GM12878 (cell line): ENCODE measurements around the gene EIF5A. TPM values are rescaled to one million over a fixed set of nuclear protein-coding genes. Genes with fewer than 3 reads are reported as not detected.

Experiments used
- ASH2L ChIP-seq: fragments of 300-600, 200-600 bp; sonication (generic); IDR thresholded peaks from 2 replicates; pipeline ENCODE4 v1.6.1; 2017; ENCODE audit warnings: low read depth, mild to moderate bottlenecking, borderline replicate concordance
- CEBPB ChIP-seq, 2 experiments: fragments of 150-350 bp in 1 of 2; IDR thresholded peaks; 2 replicates each; pipeline ENCODE4 v1.6.1; 2012 to 2014; ENCODE audit warnings: low read depth in 2 of 2, low read length in 2 of 2, borderline replicate concordance in 1 of 2, inconsistent platforms in 1 of 2
- CHD2 ChIP-seq: IDR thresholded peaks from 2 replicates; pipeline ENCODE4 v1.6.1; 2011; ENCODE audit warnings: low read depth, low read length, improper control_type of control experiment, borderline replicate concordance
- EZH2 ChIP-seq: IDR thresholded peaks from 2 replicates; pipeline ENCODE4 v1.6.1; 2012; ENCODE audit warnings: low read depth, mild to moderate bottlenecking, control low read depth, inconsistent platforms, low read length, borderline replicate concordance; ENCODE audit not compliant: control insufficient read depth
- LARP7 ChIP-seq: fragments of 450-650 bp; IDR thresholded peaks from 2 replicates; pipeline ENCODE4 v1.6.1; 2017; ENCODE audit warnings: mild to moderate bottlenecking
- MXI1 ChIP-seq: fragments of 150-350 bp; IDR thresholded peaks from 2 replicates; pipeline ENCODE4 v1.6.1; 2011; ENCODE audit warnings: low read depth, mild to moderate bottlenecking, inconsistent platforms, low read length, improper control_type of control experiment
- MYC ChIP-seq: IDR thresholded peaks from 2 replicates; pipeline ENCODE4 v1.6.1; 2011; ENCODE audit warnings: mild to moderate bottlenecking, low read length, moderate library complexity, inconsistent platforms; ENCODE audit not compliant: insufficient read depth, insufficient replicate concordance, insufficient read length, severe bottlenecking
- POLR2A ChIP-seq: IDR thresholded peaks from 2 replicates; pipeline ENCODE4 v1.6.1; 2011; ENCODE audit warnings: low read depth, mild to moderate bottlenecking, low read length
- SPI1 ChIP-seq: IDR thresholded peaks from 2 replicates; pipeline ENCODE4 v1.6.1; 2011; ENCODE audit warnings: low read depth, mild to moderate bottlenecking, low read length, moderate library complexity, borderline replicate concordance; ENCODE audit not compliant: insufficient read depth
- TAF1 ChIP-seq: IDR thresholded peaks from 2 replicates; pipeline ENCODE4 v1.6.1; 2011; ENCODE audit warnings: mild to moderate bottlenecking, low read depth, low read length, borderline replicate concordance
- TBL1XR1 ChIP-seq: IDR thresholded peaks from 2 replicates; pipeline ENCODE4 v1.6.1; 2012; ENCODE audit warnings: low read depth, low read length, improper control_type of control experiment
- TCF3 ChIP-seq: IDR thresholded peaks from 2 replicates; pipeline ENCODE4 v1.6.1; 2012; ENCODE audit warnings: low read depth, mild to moderate bottlenecking, low read length, borderline replicate concordance; ENCODE audit not compliant: insufficient read depth
- YBX1 ChIP-seq: fragments of 450-650 bp; IDR thresholded peaks from 2 replicates; pipeline ENCODE4 v1.6.1; 2016; ENCODE audit warnings: antibody characterized with exemption
- polyA plus RNA-seq, 11 experiments: library from polyadenylated mRNA; depleted of rRNA in 4 of 11; unstranded in 6 of 11; stranded (reverse) in 5 of 11; fragments of >200 nt; fragmentation: Nextera tagmentation in 4 of 11; fragmentation: Illumina TruSeq in 1 of 11; extraction: Ambion mirVana in 4 of 11; extraction: Trizol in 1 of 11; gene quantifications; 1 replicate in 1 of 11; 2 replicates in 10 of 11; pipeline versions ENCODE4 v1.2.1 to v1.2.3, GENCODE V29; 2011 to 2016; ENCODE audit warnings: inconsistent platforms in 2 of 11, missing spikeins in 2 of 11, low read depth in 1 of 11
- total RNA-seq, 4 experiments: library from RNA; depleted of rRNA in 3 of 4; stranded (reverse); fragments of >200 nt in 3 of 4; fragmentation: Illumina TruSeq in 1 of 4; extraction: Trizol in 1 of 4; gene quantifications; 2 replicates each; pipeline versions ENCODE4 v1.2.1 to v1.2.3, GENCODE V29; 2013 to 2021
- TF ChIP-seq, protein P1 (sequence below): fragments of 450-650 bp; conservative IDR thresholded peaks from 2 replicates; pipeline ENCODE4 v1.6.1; 2017; ENCODE audit warnings: mild to moderate bottlenecking, moderate library complexity
- TF ChIP-seq, protein P2 (sequence below): IDR thresholded peaks from 2 replicates; pipeline ENCODE4 v1.6.1; 2012; ENCODE audit warnings: mild to moderate bottlenecking, low read depth, low read length
- TF ChIP-seq, protein P3 (sequence below): fragments of 450-650 bp; IDR thresholded peaks from 2 replicates; pipeline ENCODE4 v1.6.1; 2014; ENCODE audit warnings: mild to moderate bottlenecking
- TF ChIP-seq, protein P4 (sequence below): IDR thresholded peaks from 2 replicates; pipeline ENCODE4 v1.6.1; 2012; ENCODE audit warnings: low read depth, low read length, improper control_type of control experiment
- TF ChIP-seq, protein P5 (sequence below): fragments of 450-650 bp; IDR thresholded peaks from 2 replicates; pipeline ENCODE4 v1.6.1; 2016; ENCODE audit warnings: mild to moderate bottlenecking

Gene EIF5A
- total and polyA plus RNA-seq, 10 of the 15 experiments (the other 5 are each of a cell fraction or from before 2014, with no cell fraction given) = 26.5 to 1,792 (median 944) TPM

DNA sequence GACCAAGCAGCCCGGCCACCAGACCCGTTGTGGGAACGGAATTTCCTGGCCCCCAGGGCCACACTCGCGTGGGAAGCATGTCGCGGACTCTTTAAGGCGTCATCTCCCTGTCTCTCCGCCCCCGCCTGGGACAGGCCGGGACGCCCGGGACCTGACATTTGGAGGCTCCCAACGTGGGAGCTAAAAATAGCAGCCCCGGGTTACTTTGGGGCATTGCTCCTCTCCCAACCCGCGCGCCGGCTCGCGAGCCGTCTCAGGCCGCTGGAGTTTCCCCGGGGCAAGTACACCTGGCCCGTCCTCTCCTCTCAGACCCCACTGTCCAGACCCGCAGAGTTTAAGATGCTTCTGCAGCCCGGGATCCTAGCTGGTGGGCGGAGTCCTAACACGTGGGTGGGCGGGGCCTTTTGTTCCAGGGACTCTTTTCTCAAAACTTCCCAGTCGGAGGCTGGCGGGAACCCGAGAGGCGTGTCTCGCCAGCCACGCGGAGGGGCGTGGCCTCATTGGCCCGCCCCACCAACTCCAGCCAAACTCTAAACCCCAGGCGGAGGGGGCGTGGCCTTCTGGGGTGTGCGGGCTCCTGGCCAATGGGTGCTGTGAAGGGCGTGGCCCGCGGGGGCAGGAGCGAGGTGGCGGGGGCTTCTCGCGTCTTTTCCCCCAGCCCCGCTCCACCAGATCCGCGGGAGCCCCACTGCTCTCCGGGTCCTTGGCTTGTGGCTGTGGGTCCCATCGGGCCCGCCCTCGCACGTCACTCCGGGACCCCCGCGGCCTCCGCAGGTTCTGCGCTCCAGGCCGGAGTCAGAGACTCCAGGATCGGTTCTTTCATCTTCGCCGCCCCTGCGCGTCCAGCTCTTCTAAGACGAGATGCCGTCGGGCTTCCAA is 26.1 kb upstream of the EIF5A start, which contains the start of gene SLC2A4 (continued):
- TF ChIP-seq TBL1XR1 (no peak), POLR2A (0 out of 2 replicates have a peak, but pooled peaks have one; percentile 28), TCF3 (no peak), EZH2 (no peak), MXI1 (peak; percentile 89), TAF1 (no peak), ASH2L (no peak), LARP7 (no peak), CHD2 (no peak), MYC (peak; percentile 49), CEBPB (IDR thresholded peaks at IDR 0.05; ENCODE audit: borderline replicate concordance in 1 of 2, low read depth in 2 of 2, low read length in 2 of 2) (no peak), SPI1 (no peak), YBX1 (no peak)
- TF ChIP-seq, protein P1, sequence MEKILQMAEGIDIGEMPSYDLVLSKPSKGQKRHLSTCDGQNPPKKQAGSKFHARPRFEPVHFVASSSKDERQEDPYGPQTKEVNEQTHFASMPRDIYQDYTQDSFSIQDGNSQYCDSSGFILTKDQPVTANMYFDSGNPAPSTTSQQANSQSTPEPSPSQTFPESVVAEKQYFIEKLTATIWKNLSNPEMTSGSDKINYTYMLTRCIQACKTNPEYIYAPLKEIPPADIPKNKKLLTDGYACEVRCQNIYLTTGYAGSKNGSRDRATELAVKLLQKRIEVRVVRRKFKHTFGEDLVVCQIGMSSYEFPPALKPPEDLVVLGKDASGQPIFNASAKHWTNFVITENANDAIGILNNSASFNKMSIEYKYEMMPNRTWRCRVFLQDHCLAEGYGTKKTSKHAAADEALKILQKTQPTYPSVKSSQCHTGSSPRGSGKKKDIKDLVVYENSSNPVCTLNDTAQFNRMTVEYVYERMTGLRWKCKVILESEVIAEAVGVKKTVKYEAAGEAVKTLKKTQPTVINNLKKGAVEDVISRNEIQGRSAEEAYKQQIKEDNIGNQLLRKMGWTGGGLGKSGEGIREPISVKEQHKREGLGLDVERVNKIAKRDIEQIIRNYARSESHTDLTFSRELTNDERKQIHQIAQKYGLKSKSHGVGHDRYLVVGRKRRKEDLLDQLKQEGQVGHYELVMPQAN = no peak; the same call in 1 of the 2 replicates
- TF ChIP-seq, protein P2, sequence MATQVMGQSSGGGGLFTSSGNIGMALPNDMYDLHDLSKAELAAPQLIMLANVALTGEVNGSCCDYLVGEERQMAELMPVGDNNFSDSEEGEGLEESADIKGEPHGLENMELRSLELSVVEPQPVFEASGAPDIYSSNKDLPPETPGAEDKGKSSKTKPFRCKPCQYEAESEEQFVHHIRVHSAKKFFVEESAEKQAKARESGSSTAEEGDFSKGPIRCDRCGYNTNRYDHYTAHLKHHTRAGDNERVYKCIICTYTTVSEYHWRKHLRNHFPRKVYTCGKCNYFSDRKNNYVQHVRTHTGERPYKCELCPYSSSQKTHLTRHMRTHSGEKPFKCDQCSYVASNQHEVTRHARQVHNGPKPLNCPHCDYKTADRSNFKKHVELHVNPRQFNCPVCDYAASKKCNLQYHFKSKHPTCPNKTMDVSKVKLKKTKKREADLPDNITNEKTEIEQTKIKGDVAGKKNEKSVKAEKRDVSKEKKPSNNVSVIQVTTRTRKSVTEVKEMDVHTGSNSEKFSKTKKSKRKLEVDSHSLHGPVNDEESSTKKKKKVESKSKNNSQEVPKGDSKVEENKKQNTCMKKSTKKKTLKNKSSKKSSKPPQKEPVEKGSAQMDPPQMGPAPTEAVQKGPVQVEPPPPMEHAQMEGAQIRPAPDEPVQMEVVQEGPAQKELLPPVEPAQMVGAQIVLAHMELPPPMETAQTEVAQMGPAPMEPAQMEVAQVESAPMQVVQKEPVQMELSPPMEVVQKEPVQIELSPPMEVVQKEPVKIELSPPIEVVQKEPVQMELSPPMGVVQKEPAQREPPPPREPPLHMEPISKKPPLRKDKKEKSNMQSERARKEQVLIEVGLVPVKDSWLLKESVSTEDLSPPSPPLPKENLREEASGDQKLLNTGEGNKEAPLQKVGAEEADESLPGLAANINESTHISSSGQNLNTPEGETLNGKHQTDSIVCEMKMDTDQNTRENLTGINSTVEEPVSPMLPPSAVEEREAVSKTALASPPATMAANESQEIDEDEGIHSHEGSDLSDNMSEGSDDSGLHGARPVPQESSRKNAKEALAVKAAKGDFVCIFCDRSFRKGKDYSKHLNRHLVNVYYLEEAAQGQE = no peak
- TF ChIP-seq, protein P3, sequence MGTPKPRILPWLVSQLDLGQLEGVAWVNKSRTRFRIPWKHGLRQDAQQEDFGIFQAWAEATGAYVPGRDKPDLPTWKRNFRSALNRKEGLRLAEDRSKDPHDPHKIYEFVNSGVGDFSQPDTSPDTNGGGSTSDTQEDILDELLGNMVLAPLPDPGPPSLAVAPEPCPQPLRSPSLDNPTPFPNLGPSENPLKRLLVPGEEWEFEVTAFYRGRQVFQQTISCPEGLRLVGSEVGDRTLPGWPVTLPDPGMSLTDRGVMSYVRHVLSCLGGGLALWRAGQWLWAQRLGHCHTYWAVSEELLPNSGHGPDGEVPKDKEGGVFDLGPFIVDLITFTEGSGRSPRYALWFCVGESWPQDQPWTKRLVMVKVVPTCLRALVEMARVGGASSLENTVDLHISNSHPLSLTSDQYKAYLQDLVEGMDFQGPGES = no peak
- TF ChIP-seq, protein P4, sequence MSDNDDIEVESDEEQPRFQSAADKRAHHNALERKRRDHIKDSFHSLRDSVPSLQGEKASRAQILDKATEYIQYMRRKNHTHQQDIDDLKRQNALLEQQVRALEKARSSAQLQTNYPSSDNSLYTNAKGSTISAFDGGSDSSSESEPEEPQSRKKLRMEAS = peak; percentile 30; the same call in 1 of the 2 replicates
- TF ChIP-seq, protein P5, sequence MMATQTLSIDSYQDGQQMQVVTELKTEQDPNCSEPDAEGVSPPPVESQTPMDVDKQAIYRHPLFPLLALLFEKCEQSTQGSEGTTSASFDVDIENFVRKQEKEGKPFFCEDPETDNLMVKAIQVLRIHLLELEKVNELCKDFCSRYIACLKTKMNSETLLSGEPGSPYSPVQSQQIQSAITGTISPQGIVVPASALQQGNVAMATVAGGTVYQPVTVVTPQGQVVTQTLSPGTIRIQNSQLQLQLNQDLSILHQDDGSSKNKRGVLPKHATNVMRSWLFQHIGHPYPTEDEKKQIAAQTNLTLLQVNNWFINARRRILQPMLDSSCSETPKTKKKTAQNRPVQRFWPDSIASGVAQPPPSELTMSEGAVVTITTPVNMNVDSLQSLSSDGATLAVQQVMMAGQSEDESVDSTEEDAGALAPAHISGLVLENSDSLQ = peak; percentile 8; the same call in 1 of the 2 replicates
